Left kidney (tissue), 2 donors: ENCODE measurements around the gene VTN. TPM values are rescaled to one million over a fixed set of nuclear protein-coding genes. Genes with fewer than 3 reads are reported as not detected.

Experiments
- DNase-seq: peaks from one replicate; pipeline ENCODE4 v3.0.0-alpha.2; 2013
- polyA plus RNA-seq: library from polyadenylated mRNA; unstranded; fragments of 120-200 nt; gene quantifications from one replicate; pipeline ENCODE4 v1.2.1, GENCODE V29; 2013; ENCODE audit not compliant: insufficient read length

The VTN gene
- polyA plus RNA-seq, 1 donor, result 20.5 TPM

GRCh38 chr17:28370744-28371103 is 617 bp upstream of the VTN start:
- no peak for DNase-seq

- no peak for DNase-seq
Measured at GRCh38 chr17:28369684-28370034, 448 bp downstream of the VTN start.

- DNase-seq, result no peak
Measured at GRCh38 chr17:28368915-28369683, 1.0 kb downstream of the VTN start.

- DNase-seq, result no peak
Measured at GRCh38 chr17:28368306-28368831, 1.7 kb downstream of the VTN start.

- DNase-seq, result no peak
Measured at GRCh38 chr17:28367641-28368305, 2.3 kb downstream of the VTN start.

GRCh38 chr17:28366605-28367004 is 3.5 kb downstream of the VTN start:
- no peak for DNase-seq

- no peak for DNase-seq
Measured at GRCh38 chr17:28365487-28365886, 4.6 kb downstream of the VTN start.

GRCh38 chr17:28364665-28365363 is 5.3 kb downstream of the VTN start, which contains the start of gene SEBOX:
Gene SEBOX (minus strand): TSS chr17:28365199. CDS start chr17:28365151, 48 bp downstream.
- no peak for DNase-seq

GRCh38 chr17:28363776-28364650 is 6.1 kb downstream of the VTN start:
- DNase-seq, result no peak

GRCh38 chr17:28363186-28363585 is 6.9 kb downstream of the VTN start:
- DNase-seq, result no peak

- DNase-seq, result no peak
Measured at GRCh38 chr17:28357901-28358197, 12.3 kb downstream of the VTN start.

- DNase-seq, result peak; percentile 94
Measured at GRCh38 chr17:28357061-28357900, 12.8 kb downstream of the VTN start, which contains the start of gene POLDIP2. Gene POLDIP2 (minus strand): TSS chr17:28357527. CDS start chr17:28357448, 79 bp downstream.

- no peak for DNase-seq
Measured at GRCh38 chr17:28350271-28350670, 19.8 kb downstream of the VTN start.

- no peak for DNase-seq
Measured at GRCh38 chr17:28348979-28349378, 21.1 kb downstream of the VTN start.

- no peak for DNase-seq
Measured at GRCh38 chr17:28347261-28347891, 22.7 kb downstream of the VTN start.

GRCh38 chr17:28346746-28347246 is 23.3 kb downstream of the VTN start:
- DNase-seq, result no peak

GRCh38 chr17:28346199-28346580 is 23.9 kb downstream of the VTN start:
- DNase-seq, result no peak

- no peak for DNase-seq
Measured at GRCh38 chr17:28345419-28346198, 24.5 kb downstream of the VTN start.

- DNase-seq, result no peak
Measured at GRCh38 chr17:28344435-28344901, 25.6 kb downstream of the VTN start.
